ENCODE measurements around the gene C1QTNF9B. TPM values are rescaled to one million over a fixed set of nuclear protein-coding genes. Genes with fewer than 3 reads are reported as not detected.

C1QTNF9B gene
- total and polyA plus RNA-seq, 4 donors: 0.10 to 0.66 (median 0.22) TPM; not detected in 1

DNA sequence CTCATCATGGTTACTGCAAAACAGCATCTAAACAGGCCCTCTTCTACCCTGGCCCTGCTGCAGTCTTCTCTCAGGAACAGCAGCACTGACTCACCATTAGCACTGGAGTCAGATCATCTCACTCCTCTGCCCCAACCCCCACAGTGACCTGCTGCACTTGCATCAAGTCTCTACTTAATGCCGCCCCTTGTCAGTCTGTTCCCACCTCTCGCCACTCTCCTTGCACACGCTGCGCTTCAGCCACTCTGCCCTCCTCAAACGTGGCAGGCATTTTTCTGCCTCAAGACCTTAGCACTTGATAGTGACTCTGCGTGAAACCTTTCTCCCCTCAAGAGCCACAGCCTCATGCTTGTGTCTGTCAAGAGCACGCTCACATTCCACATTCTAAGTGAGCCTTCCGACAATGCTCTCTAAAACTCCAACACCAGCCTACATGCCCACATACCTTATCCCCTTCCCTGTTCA is 30.2 kb downstream of the C1QTNF9B start:
- WGBS (ENCODE audit: insufficient coverage): 84% methylated on average over 8 of the region's 8 CpGs
- H3K4me1 ChIP-seq (ENCODE audit: control insufficient read depth, insufficient read depth, low read length): peaks cover 3% of the 10 kb centered on the region
- no peaks in the 10 kb centered on the region for H3K36me3 ChIP-seq (ENCODE audit: control insufficient read depth, insufficient read depth, low read length)
- no peak overlapping the region for H3K27ac ChIP-seq (ENCODE audit: low read depth, low read length)
- DNase-seq (ENCODE audit: low read depth in 4 of 6, low spot score in 6 of 6): no peak
- no peak overlapping the region for H3K4me3 ChIP-seq (ENCODE audit: low read depth, low read length)
- no peaks in the 10 kb centered on the region for H3K9me3 ChIP-seq (ENCODE audit: control insufficient read depth, insufficient read depth, low read length)
- no peaks in the 10 kb centered on the region for H3K27me3 ChIP-seq (ENCODE audit: control insufficient read depth, insufficient read depth, low read length)

- no peak overlapping the region for H3K27ac ChIP-seq (ENCODE audit: low read depth, low read length)
- H3K9me3 ChIP-seq (ENCODE audit: control insufficient read depth, insufficient read depth, low read length): no peaks in the 10 kb centered on the region
- H3K36me3 ChIP-seq (ENCODE audit: control insufficient read depth, insufficient read depth, low read length): no peaks in the 10 kb centered on the region
- no peaks in the 10 kb centered on the region for H3K27me3 ChIP-seq (ENCODE audit: control insufficient read depth, insufficient read depth, low read length)
- 92% methylated on average over 9 of the region's 9 CpGs for WGBS (ENCODE audit: insufficient coverage)
- no peak for DNase-seq (ENCODE audit: low read depth in 4 of 6, low spot score in 6 of 6)
- no peak overlapping the region for H3K4me3 ChIP-seq (ENCODE audit: low read depth, low read length)
- peaks cover 3% of the 10 kb centered on the region for H3K4me1 ChIP-seq (ENCODE audit: control insufficient read depth, insufficient read depth, low read length)
These were observed 30.8 kb downstream of the C1QTNF9B start for GRCh38 chr13:23866420-23867026.

DNA sequence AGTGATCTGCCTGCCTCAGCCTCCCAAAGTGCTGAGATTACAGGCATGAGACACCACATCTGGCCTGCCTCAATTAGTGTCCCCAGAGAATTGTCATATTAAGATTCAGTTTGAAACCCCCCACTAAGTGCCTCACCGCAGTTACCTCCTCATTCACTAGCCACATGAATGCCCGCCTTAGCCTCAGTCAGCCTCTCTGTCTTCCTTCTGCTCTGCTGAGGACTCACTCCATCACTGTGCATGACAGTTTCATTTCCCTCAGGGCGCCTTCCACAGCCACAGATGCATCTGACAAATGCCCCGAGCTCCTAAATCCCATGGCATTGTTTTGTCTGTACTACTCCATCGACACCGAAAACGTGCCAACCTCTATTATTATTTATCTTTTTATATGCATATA is 31.4 kb downstream of the C1QTNF9B start:
- Histone ChIP-seq H3K4me3 (ENCODE audit: low read depth, low read length) (no peak overlapping the region), H3K27me3 (ENCODE audit: control insufficient read depth, insufficient read depth, low read length) (no peaks in the 10 kb centered on the region), H3K9me3 (ENCODE audit: control insufficient read depth, insufficient read depth, low read length) (no peaks in the 10 kb centered on the region), H3K4me1 (ENCODE audit: control insufficient read depth, insufficient read depth, low read length) (peaks cover 3% of the 10 kb centered on the region), H3K36me3 (ENCODE audit: control insufficient read depth, insufficient read depth, low read length) (no peaks in the 10 kb centered on the region), H3K27ac (ENCODE audit: low read depth, low read length) (no peak overlapping the region)
- no peak for DNase-seq (ENCODE audit: low read depth in 4 of 6, low spot score in 6 of 6)
- WGBS (ENCODE audit: insufficient coverage): 74% methylated on average over 4 of the region's 7 CpGs

DNA sequence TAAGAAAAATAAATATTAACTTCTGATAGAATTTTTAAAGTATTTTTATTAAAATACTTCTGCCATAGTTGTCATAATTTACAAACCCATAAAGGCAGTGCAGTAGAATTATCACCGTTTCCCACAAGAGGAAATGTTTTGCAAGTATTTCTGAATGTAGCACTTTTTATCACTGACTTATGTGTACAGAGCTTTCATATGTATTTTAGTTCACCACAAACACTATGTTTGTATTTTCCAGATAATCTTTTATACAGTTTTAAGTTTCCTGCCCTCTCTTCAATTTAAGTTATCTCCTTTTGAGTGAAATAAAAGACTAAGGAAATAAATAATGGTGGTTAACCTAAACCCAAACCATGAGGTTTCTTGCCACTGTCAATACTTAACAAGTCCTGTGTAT is 32.3 kb downstream of the C1QTNF9B start:
- Histone ChIP-seq H3K36me3 (ENCODE audit: control insufficient read depth, insufficient read depth, low read length) (no peaks in the 10 kb centered on the region), H3K27me3 (ENCODE audit: control insufficient read depth, insufficient read depth, low read length) (no peaks in the 10 kb centered on the region), H3K9me3 (ENCODE audit: control insufficient read depth, insufficient read depth, low read length) (no peaks in the 10 kb centered on the region), H3K4me3 (ENCODE audit: low read depth, low read length) (no peak overlapping the region), H3K4me1 (ENCODE audit: control insufficient read depth, insufficient read depth, low read length) (no peaks in the 10 kb centered on the region), H3K27ac (ENCODE audit: low read depth, low read length) (no peak overlapping the region)
- no CpG with 5 or more reads among the region's 1 CpG for WGBS (ENCODE audit: insufficient coverage)
- DNase-seq (ENCODE audit: low read depth in 4 of 6, low spot score in 6 of 6): no peak

DNA sequence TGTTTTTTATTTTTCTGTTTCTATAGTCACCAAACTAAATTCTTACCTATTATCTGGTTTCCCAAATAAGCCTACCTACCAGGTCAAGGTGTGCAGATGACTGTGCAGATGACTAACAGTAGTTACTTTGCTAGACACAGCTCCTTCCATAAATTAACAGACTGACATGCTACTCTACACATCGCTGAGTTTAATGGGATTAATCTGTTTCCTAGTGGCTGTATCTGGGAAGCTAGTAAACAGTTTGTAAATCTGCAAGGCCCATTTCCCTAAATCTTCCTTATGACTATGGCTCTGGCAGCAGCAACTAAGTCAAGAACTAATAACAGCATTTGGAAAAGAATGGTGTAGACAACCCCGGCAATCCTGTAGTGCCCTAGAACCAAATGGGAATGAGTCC is 36.0 kb downstream of the C1QTNF9B start:
- Histone ChIP-seq H3K36me3 (ENCODE audit: control insufficient read depth, insufficient read depth, low read length) (no peaks in the 10 kb centered on the region), H3K4me1 (ENCODE audit: control insufficient read depth, insufficient read depth, low read length) (no peaks in the 10 kb centered on the region), H3K4me3 (ENCODE audit: low read depth, low read length) (no peak overlapping the region), H3K9me3 (ENCODE audit: control insufficient read depth, insufficient read depth, low read length) (no peaks in the 10 kb centered on the region), H3K27ac (ENCODE audit: low read depth, low read length) (no peak overlapping the region), H3K27me3 (ENCODE audit: control insufficient read depth, insufficient read depth, low read length) (no peaks in the 10 kb centered on the region)
- DNase-seq (ENCODE audit: low read depth in 4 of 6, low spot score in 6 of 6): peak in 1 of 6 donors; percentile 43
- WGBS (ENCODE audit: insufficient coverage): no CpG with 5 or more reads among the region's 2 CpGs

DNA sequence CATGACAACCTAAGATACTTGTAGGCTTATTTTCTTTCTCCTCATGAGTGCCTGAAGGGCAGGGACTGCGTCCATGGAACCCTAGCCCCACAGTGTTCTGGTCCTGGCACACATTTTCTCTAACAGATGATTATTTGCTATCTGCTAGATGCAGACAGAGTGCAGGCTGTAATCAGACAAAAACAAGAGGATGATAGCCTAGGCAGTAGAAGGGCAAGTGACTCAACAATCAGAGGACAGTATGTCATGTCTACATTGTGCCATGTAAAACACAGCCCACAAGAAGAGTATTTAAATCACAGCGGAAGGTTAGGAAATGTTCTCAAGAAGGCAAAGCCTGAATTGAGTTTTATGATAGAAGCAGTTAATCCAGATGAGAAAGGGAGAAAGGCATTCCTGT is 37.4 kb downstream of the C1QTNF9B start:
- H3K9me3 ChIP-seq (ENCODE audit: control insufficient read depth, insufficient read depth, low read length): no peaks in the 10 kb centered on the region
- no peaks in the 10 kb centered on the region for H3K36me3 ChIP-seq (ENCODE audit: control insufficient read depth, insufficient read depth, low read length)
- WGBS (ENCODE audit: insufficient coverage): 100% methylated on average over 2 of the region's 2 CpGs
- H3K4me1 ChIP-seq (ENCODE audit: control insufficient read depth, insufficient read depth, low read length): peaks cover 5% of the 10 kb centered on the region
- no peak for DNase-seq (ENCODE audit: low read depth in 4 of 6, low spot score in 6 of 6)
- H3K27me3 ChIP-seq (ENCODE audit: control insufficient read depth, insufficient read depth, low read length): no peaks in the 10 kb centered on the region
- no peak overlapping the region for H3K27ac ChIP-seq (ENCODE audit: low read depth, low read length)
- no peak overlapping the region for H3K4me3 ChIP-seq (ENCODE audit: low read depth, low read length)

DNA sequence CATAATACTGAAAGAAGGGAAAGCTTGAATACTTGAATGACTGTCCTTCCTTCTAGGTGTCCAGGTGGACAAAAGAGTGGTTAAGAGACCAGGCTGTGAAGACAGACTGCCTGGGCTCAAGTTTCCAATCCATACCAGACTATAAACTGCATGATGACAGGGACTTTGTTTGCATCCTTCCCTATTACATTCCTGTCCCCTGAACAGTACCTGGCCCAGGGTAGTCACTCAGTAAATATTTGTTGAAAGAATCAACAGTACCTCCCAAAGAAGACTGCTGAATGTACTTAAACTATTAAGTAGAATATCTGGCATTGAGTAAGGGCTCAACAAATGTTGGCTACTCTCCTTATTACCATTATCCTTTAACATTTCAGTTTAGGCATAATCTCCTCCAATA is 37.8 kb downstream of the C1QTNF9B start:
- Histone ChIP-seq H3K9me3 (ENCODE audit: control insufficient read depth, insufficient read depth, low read length) (no peaks in the 10 kb centered on the region), H3K4me3 (ENCODE audit: low read depth, low read length) (no peak overlapping the region), H3K36me3 (ENCODE audit: control insufficient read depth, insufficient read depth, low read length) (no peaks in the 10 kb centered on the region), H3K27ac (ENCODE audit: low read depth, low read length) (no peak overlapping the region), H3K27me3 (ENCODE audit: control insufficient read depth, insufficient read depth, low read length) (no peaks in the 10 kb centered on the region), H3K4me1 (ENCODE audit: control insufficient read depth, insufficient read depth, low read length) (peaks cover 5% of the 10 kb centered on the region)
- no peak for DNase-seq (ENCODE audit: low read depth in 4 of 6, low spot score in 6 of 6)

DNA sequence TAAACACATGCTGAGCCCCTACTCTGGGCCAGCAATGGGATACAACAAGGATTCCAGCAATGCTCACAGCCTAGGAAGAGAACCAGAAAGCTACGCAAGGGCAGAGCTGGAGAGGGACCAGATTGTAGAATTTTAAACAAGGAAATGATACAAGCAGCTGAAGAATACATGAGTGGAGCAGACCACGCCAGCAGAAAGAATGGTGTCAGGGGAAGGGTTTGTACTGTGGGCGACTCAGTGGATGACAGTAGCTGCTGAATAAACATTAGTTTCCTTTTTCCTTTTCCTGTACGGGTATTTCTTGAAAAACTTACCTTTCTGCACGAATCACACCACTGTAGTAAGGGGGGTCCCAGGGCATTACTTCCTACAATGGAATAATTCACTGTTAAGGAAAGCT is 38.8 kb downstream of the C1QTNF9B start:
- DNase-seq (ENCODE audit: low read depth in 4 of 6, low spot score in 6 of 6): peak in 1 of 6 donors; percentile 71
- WGBS (ENCODE audit: insufficient coverage): 78% methylated on average over 1 of the region's 5 CpGs
- Histone ChIP-seq H3K4me1 (ENCODE audit: control insufficient read depth, insufficient read depth, low read length) (peaks cover 5% of the 10 kb centered on the region), H3K27me3 (ENCODE audit: control insufficient read depth, insufficient read depth, low read length) (no peaks in the 10 kb centered on the region), H3K27ac (ENCODE audit: low read depth, low read length) (no peak overlapping the region), H3K9me3 (ENCODE audit: control insufficient read depth, insufficient read depth, low read length) (no peaks in the 10 kb centered on the region), H3K4me3 (ENCODE audit: low read depth, low read length) (no peak overlapping the region), H3K36me3 (ENCODE audit: control insufficient read depth, insufficient read depth, low read length) (no peaks in the 10 kb centered on the region)

DNA sequence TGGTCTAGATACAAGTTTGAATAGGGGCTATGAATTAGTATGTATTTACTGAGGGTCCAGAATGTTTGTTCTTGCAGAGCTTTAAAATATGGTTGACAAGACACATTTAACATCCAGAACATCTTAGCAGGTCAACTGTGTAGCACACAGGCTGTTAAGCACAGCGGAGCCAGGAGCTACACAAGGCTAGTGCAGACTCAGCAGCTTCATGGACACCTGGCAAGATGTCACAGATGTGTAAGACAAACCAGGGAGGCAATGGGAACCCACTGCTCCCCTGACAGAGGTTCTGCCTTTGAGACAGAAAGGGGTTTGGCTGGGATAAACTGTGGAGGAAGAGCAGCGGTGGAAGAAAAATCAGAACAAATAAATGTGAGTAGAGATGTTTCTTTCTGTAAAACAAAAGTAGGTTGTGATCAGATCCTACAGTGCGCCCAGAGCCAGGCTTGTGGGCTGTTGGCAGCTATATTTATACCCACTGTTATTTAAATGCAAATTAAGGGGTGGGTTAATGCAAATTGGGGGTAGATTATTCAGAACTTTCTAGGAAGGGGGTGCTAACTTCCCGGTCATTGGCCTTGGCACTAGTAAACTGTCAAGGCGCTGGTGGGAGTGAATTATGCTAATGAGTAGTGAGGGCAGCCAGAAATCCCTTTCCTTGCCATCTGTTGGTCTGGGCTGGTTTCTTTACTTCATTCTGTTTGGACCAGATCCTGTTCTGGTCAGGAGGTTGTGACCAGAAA is 41.1 kb downstream of the C1QTNF9B start:
- 24% methylated on average over 3 of the region's 5 CpGs for whole genome bisulfite sequencing (ENCODE audit: insufficient coverage)
- DNase-seq (ENCODE audit: low read depth in 4 of 6, low spot score in 6 of 6): peak in 5 of 6 donors; percentile 26 to 89 (median 58)
- Histone ChIP-seq H3K9me3 (ENCODE audit: control insufficient read depth, insufficient read depth, low read length) (no peaks in the 10 kb centered on the region), H3K4me1 (ENCODE audit: control insufficient read depth, insufficient read depth, low read length) (peaks cover 5% of the 10 kb centered on the region), H3K27me3 (ENCODE audit: control insufficient read depth, insufficient read depth, low read length) (no peaks in the 10 kb centered on the region), H3K27ac (ENCODE audit: low read depth, low read length) (peak overlapping the region; percentile 27), H3K36me3 (ENCODE audit: control insufficient read depth, insufficient read depth, low read length) (no peaks in the 10 kb centered on the region), H3K4me3 (ENCODE audit: low read depth, low read length) (no peak overlapping the region)

GRCh38 chr13:23855360-23855759 is 41.9 kb downstream of the C1QTNF9B start:
- no peak for DNase-seq (ENCODE audit: low read depth in 4 of 6, low spot score in 6 of 6)
- H3K27me3 ChIP-seq (ENCODE audit: control insufficient read depth, insufficient read depth, low read length): no peaks in the 10 kb centered on the region
- H3K4me3 ChIP-seq (ENCODE audit: low read depth, low read length): no peak overlapping the region
- H3K4me1 ChIP-seq (ENCODE audit: control insufficient read depth, insufficient read depth, low read length): peaks cover 5% of the 10 kb centered on the region
- H3K27ac ChIP-seq (ENCODE audit: low read depth, low read length): no peak overlapping the region
- 78% methylated on average over 1 of the region's 3 CpGs for WGBS (ENCODE audit: insufficient coverage)
- H3K9me3 ChIP-seq (ENCODE audit: control insufficient read depth, insufficient read depth, low read length): no peaks in the 10 kb centered on the region
- H3K36me3 ChIP-seq (ENCODE audit: control insufficient read depth, insufficient read depth, low read length): no peaks in the 10 kb centered on the region

Data from spinal cord (tissue), 10 donors.